CD4-positive, CD25-positive, alpha-beta regulatory T cell (primary cell): Measurements from ENCODE around the gene FAM83B. TPM values are rescaled to one million over a fixed set of nuclear protein-coding genes. Genes with fewer than 3 reads are reported as not detected.
A peak's percentile ranks its signal among the peaks of the same experiment; 100 is the strongest.

Source experiments
- ATAC-seq, 2 donors: fragments of 150-1000 bp; cut with Tn5 transposase; one replicate each; pipeline ENCODE4 v1.10.0; 2021; ENCODE audit warnings: low read depth in 2 of 2, moderate number of reproducible peaks in 2 of 2, moderate library complexity in 1 of 2
- DNase-seq, 3 donors: peaks; one replicate each; pipeline versions ENCODE4 v3.0.0 to v3.0.0-alpha.2; 2012 to 2022; ENCODE audit warnings: mixed read lengths in 1 of 3
- H3K27ac ChIP-seq: one replicate; pipeline ENCODE4 v1.7.0; 2013; ENCODE audit warnings: mild to moderate bottlenecking, low read length; ENCODE audit not compliant: insufficient read depth, poor library complexity, severe bottlenecking
- H3K27me3 ChIP-seq: one replicate; pipeline ENCODE4 v1.7.0; 2013; ENCODE audit warnings: low read length; ENCODE audit not compliant: control insufficient read depth, insufficient read depth
- H3K36me3 ChIP-seq: one replicate; pipeline ENCODE4 v1.7.0; 2013; ENCODE audit warnings: mild to moderate bottlenecking, low read length, moderate library complexity; ENCODE audit not compliant: control insufficient read depth, insufficient read depth
- H3K4me1 ChIP-seq: 2 replicates; pipeline ENCODE4 v1.7.0; 2013; ENCODE audit warnings: mild to moderate bottlenecking, low read length; ENCODE audit not compliant: insufficient read depth, control insufficient read depth, poor library complexity, severe bottlenecking
- H3K4me3 ChIP-seq: one replicate; pipeline ENCODE4 v1.7.0; 2013; ENCODE audit warnings: low read depth, mild to moderate bottlenecking, low read length, moderate library complexity
- H3K9me3 ChIP-seq, 2 experiments: 1 replicate in 1 of 2; 2 replicates in 1 of 2; pipeline ENCODE4 v1.7.0; 2013; ENCODE audit warnings: low read length in 2 of 2, mild to moderate bottlenecking in 1 of 2, moderate library complexity in 1 of 2; ENCODE audit not compliant: control insufficient read depth in 2 of 2
- H3K27ac Mint-ChIP-seq, 3 donors: one replicate each; pipeline ENCODE4 v1.8.0; 2020 to 2022; ENCODE audit warnings: mild to moderate bottlenecking in 3 of 3, mixed read lengths in 3 of 3, moderate library complexity in 2 of 3
- H3K27me3 Mint-ChIP-seq: one replicate; pipeline ENCODE4 v1.8.0; 2022; ENCODE audit warnings: mild to moderate bottlenecking, mixed read lengths
- H3K36me3 Mint-ChIP-seq: one replicate; pipeline ENCODE4 v1.8.0; 2020; ENCODE audit warnings: mixed read lengths
- H3K4me1 Mint-ChIP-seq, 4 donors: one replicate each; pipeline ENCODE4 v1.8.0; 2020 to 2022; ENCODE audit warnings: mixed read lengths in 4 of 4, mild to moderate bottlenecking in 1 of 4
- H3K4me3 Mint-ChIP-seq, 4 donors: one replicate each; pipeline ENCODE4 v1.8.0; 2020 to 2022; ENCODE audit warnings: mild to moderate bottlenecking in 4 of 4, mixed read lengths in 4 of 4, moderate library complexity in 3 of 4
- H3K9me3 Mint-ChIP-seq, 7 donors: one replicate each; pipeline ENCODE4 v1.8.0; 2020 to 2022; ENCODE audit warnings: mixed read lengths in 7 of 7, mild to moderate bottlenecking in 3 of 7, moderate library complexity in 2 of 7
- polyA plus RNA-seq, 4 donors: library from polyadenylated mRNA; unstranded; fragments of 300-500 nt; fragmentation: Illumina TruSeq; gene quantifications; one replicate each; pipeline ENCODE4 v1.2.3, GENCODE V29; 2021
- total RNA-seq: library from RNA; stranded (reverse); gene quantifications from one replicate; pipeline ENCODE4 v1.2.3, GENCODE V29; 2022

Gene FAM83B
- total and polyA plus RNA-seq, 5 donors from 2014 or later: not detected

DNA sequence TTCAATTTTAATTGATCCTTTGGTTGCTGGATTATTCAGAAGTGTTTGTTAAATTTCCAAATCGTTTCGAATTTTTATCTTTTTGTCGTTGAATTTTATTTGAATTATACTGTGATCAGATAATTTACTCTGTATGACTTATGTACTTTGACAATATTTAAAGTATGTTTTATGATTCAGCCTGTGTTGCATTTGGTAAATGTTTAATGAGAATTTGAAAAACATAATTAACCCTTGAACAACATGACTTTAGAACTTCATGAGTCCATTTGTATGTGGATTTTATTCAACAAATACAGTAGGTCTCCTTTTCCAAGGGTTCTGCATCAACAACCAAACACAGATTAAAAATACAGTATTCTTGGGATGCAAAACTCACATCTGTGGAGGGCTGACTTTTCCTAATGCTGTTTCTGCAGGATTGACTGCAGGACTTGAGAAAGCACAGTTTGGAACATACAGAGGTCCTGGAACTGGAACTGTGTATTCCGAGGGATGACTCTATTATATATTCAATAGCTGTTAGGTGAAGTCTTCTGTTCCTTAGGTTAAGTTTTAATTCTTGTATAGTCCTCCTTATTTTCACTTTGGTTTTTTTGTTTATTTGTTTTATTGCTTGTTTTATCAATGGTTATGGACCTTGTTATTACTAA lies 40.5 kb downstream of the FAM83B start:
- H3K4me1 ChIP-seq: no peaks in the 10 kb centered on the region
- no peak overlapping the region for H3K27ac ChIP-seq
- peaks cover 0 to 2% of the 10 kb centered on the region in 2 experiments for H3K9me3 ChIP-seq
- no peak overlapping the region for H3K27ac Mint-ChIP-seq
- no peaks in the 10 kb centered on the region for H3K27me3 ChIP-seq
- H3K4me3 Mint-ChIP-seq: no peak overlapping the region
- no peak for ATAC-seq
- no peak for DNase-seq
- peaks cover 0 to 4% (median under 1%) of the 10 kb centered on the region in 7 donors for H3K9me3 Mint-ChIP-seq
- H3K27me3 Mint-ChIP-seq: peaks cover 4% of the 10 kb centered on the region
- no peaks in the 10 kb centered on the region for H3K36me3 ChIP-seq
- no peak overlapping the region for H3K4me3 ChIP-seq
- H3K36me3 Mint-ChIP-seq: no peaks in the 10 kb centered on the region
- no peaks in the 10 kb centered on the region for H3K4me1 Mint-ChIP-seq

DNA sequence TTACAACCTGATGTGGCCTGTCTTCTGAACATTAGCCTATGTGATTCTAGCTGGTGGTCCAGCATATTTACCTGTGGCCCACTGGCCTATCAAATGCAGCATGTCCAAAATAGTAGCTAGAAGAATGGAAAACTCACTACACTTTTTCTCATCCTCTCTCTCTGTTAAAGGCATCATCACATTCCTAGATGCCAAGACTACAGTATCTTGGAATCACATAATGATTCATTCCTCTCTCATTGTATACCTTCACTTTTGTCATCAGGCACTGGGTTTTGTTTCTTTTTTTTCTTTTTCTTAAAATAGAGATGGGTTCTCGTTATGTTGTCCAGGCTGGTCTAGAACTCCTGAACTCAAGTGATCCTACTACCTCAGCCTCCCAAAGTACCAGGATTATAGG lies 45.0 kb downstream of the FAM83B start:
- Histone ChIP-seq H3K27ac (no peak overlapping the region), H3K27me3 (no peaks in the 10 kb centered on the region), H3K4me1 (no peaks in the 10 kb centered on the region), H3K4me3 (no peak overlapping the region), H3K36me3 (no peaks in the 10 kb centered on the region), H3K9me3 (peaks cover 0 to 7% of the 10 kb centered on the region in 2 experiments)
- H3K4me3 Mint-ChIP-seq: peak overlapping the region in 1 of 4 donors; percentile 22
- H3K4me1 Mint-ChIP-seq: no peaks in the 10 kb centered on the region
- H3K36me3 Mint-ChIP-seq: no peaks in the 10 kb centered on the region
- ATAC-seq (no peak), DNase-seq (no peak)
- H3K27ac Mint-ChIP-seq: no peak overlapping the region
- peaks cover 4% of the 10 kb centered on the region for H3K27me3 Mint-ChIP-seq
- peaks cover 0 to 6% (median 2%) of the 10 kb centered on the region in 7 donors for H3K9me3 Mint-ChIP-seq

GRCh38 chr6:54892831-54893230 lies 46.3 kb downstream of the FAM83B start:
- peaks cover 0 to 10% (median 2%) of the 10 kb centered on the region in 7 donors for H3K9me3 Mint-ChIP-seq
- no peak overlapping the region for H3K4me3 Mint-ChIP-seq
- H3K4me3 ChIP-seq: no peak overlapping the region
- H3K4me1 ChIP-seq: no peaks in the 10 kb centered on the region
- ATAC-seq: no peak
- H3K4me1 Mint-ChIP-seq: no peaks in the 10 kb centered on the region
- DNase-seq: no peak
- H3K36me3 ChIP-seq: no peaks in the 10 kb centered on the region
- H3K9me3 ChIP-seq: peaks cover 0 to 7% of the 10 kb centered on the region in 2 experiments
- H3K27me3 Mint-ChIP-seq: peaks cover 4% of the 10 kb centered on the region
- H3K27me3 ChIP-seq: no peaks in the 10 kb centered on the region
- H3K27ac ChIP-seq: no peak overlapping the region
- H3K36me3 Mint-ChIP-seq: no peaks in the 10 kb centered on the region
- H3K27ac Mint-ChIP-seq: no peak overlapping the region

DNA sequence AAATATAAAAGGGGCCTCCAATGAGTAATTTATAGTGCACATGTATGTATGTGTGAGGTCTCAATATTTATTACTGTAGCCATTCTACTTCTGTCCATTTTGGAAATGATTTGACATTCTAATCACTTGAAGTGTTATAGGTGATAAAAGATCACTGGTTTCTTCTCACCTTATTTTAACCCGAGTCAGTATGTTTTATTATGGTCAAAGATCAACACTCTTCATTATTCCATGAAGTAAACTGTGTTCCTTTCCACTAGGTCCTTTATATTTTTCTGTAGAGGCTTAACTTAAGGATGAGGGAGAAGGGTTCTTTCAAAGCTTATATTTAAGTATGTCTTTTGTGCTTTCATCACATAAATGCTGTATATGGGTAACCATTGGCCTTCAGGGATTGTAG lies 47.2 kb downstream of the FAM83B start:
- Mint-ChIP-seq H3K9me3 (peaks cover 0 to 10% (median 2%) of the 10 kb centered on the region in 7 donors), H3K36me3 (no peaks in the 10 kb centered on the region), H3K27ac (no peak overlapping the region), H3K4me1 (no peaks in the 10 kb centered on the region), H3K4me3 (no peak overlapping the region), H3K27me3 (peaks cover 4% of the 10 kb centered on the region)
- Histone ChIP-seq H3K4me3 (no peak overlapping the region), H3K27me3 (no peaks in the 10 kb centered on the region), H3K36me3 (no peaks in the 10 kb centered on the region), H3K9me3 (peaks cover 0 to 7% of the 10 kb centered on the region in 2 experiments), H3K27ac (no peak overlapping the region), H3K4me1 (no peaks in the 10 kb centered on the region)
- DNase-seq (no peak), ATAC-seq (no peak)

DNA sequence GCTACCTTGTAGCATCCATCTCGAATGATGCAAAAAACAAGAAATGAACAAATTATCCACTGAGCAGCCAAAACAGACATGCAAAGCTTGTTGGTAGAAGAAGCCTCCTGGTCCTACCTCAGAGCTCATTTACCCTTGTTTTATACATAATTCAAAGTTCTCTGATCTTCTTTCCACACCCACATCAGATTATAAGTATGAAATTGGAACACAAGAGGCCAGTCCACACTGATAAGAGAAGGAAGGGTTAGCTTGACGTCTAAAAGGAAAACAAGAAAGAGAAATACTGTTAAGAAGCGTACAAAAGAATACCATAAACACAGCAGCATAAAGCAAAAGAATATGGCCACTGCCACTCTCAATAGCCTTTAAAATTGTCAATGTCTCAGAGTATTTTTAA lies 49.7 kb downstream of the FAM83B start:
- H3K4me3 Mint-ChIP-seq: no peak overlapping the region
- peaks cover 0 to 15% (median 2%) of the 10 kb centered on the region in 7 donors for H3K9me3 Mint-ChIP-seq
- no peaks in the 10 kb centered on the region for H3K36me3 Mint-ChIP-seq
- Histone ChIP-seq H3K36me3 (no peaks in the 10 kb centered on the region), H3K27ac (no peak overlapping the region), H3K9me3 (peaks cover 0 to 7% of the 10 kb centered on the region in 2 experiments), H3K27me3 (no peaks in the 10 kb centered on the region), H3K4me3 (no peak overlapping the region), H3K4me1 (no peaks in the 10 kb centered on the region)
- ATAC-seq (no peak), DNase-seq (no peak)
- no peaks in the 10 kb centered on the region for H3K4me1 Mint-ChIP-seq
- no peaks in the 10 kb centered on the region for H3K27me3 Mint-ChIP-seq
- no peak overlapping the region for H3K27ac Mint-ChIP-seq

GRCh38 chr6:54897462-54898189 lies 51.1 kb downstream of the FAM83B start:
- Mint-ChIP-seq H3K27me3 (no peaks in the 10 kb centered on the region), H3K27ac (no peak overlapping the region), H3K4me3 (no peak overlapping the region), H3K9me3 (peaks cover 0 to 15% (median 2%) of the 10 kb centered on the region in 7 donors), H3K4me1 (no peaks in the 10 kb centered on the region), H3K36me3 (no peaks in the 10 kb centered on the region)
- Histone ChIP-seq H3K27me3 (no peaks in the 10 kb centered on the region), H3K36me3 (no peaks in the 10 kb centered on the region), H3K4me1 (no peaks in the 10 kb centered on the region), H3K27ac (no peak overlapping the region), H3K9me3 (peaks cover 0 to 7% of the 10 kb centered on the region in 2 experiments), H3K4me3 (no peak overlapping the region)
- ATAC-seq (no peak), DNase-seq (no peak)

- DNase-seq (no peak), ATAC-seq (no peak)
- H3K27ac Mint-ChIP-seq: no peak overlapping the region
- Histone ChIP-seq H3K4me1 (no peaks in the 10 kb centered on the region), H3K36me3 (no peaks in the 10 kb centered on the region), H3K27me3 (no peaks in the 10 kb centered on the region), H3K27ac (no peak overlapping the region), H3K9me3 (peaks cover 0 to 7% of the 10 kb centered on the region in 2 experiments), H3K4me3 (no peak overlapping the region)
- H3K4me3 Mint-ChIP-seq: no peak overlapping the region
- peaks cover 0 to 15% (median 3%) of the 10 kb centered on the region in 7 donors for H3K9me3 Mint-ChIP-seq
- no peaks in the 10 kb centered on the region for H3K27me3 Mint-ChIP-seq
- no peaks in the 10 kb centered on the region for H3K4me1 Mint-ChIP-seq
- H3K36me3 Mint-ChIP-seq: no peaks in the 10 kb centered on the region
Measured at GRCh38 chr6:54898767-54899166, 52.2 kb downstream of the FAM83B start.
